PFSK-1 (cell line): ENCODE measurements around the gene ATP5F1E.

Experiments used
- FOXP2 ChIP-seq: optimal IDR thresholded peaks from 2 replicates; pipeline ENCODE3; 2011; ENCODE audit warnings: borderline replicate concordance, control low read depth, inconsistent platforms; ENCODE audit not compliant: insufficient read depth; ENCODE audit errors: extremely low read length, extremely low read depth
- POLR2AphosphoS5 ChIP-seq: IDR thresholded peaks from 2 replicates; pipeline ENCODE4 v1.6.1; 2012; ENCODE audit warnings: low read depth, mild to moderate bottlenecking, control low read depth, low read length, moderate library complexity
- REST ChIP-seq, 2 experiments: IDR thresholded peaks; 2 replicates each; pipeline versions ENCODE4 v1.6.1 to v1.8.0; 2011 to 2012; ENCODE audit warnings: low read depth in 2 of 2, low read length in 2 of 2, control low read depth in 1 of 2, inconsistent platforms in 1 of 2, mild to moderate bottlenecking in 1 of 2, moderate library complexity in 1 of 2; ENCODE audit not compliant: insufficient read depth in 1 of 2
- SIN3A ChIP-seq: IDR thresholded peaks from 2 replicates; pipeline ENCODE4 v1.6.1; 2012; ENCODE audit warnings: mild to moderate bottlenecking, low read length, moderate library complexity, borderline replicate concordance; ENCODE audit not compliant: insufficient read depth
- TAF1 ChIP-seq: IDR thresholded peaks from 2 replicates; pipeline ENCODE4 v1.6.1; 2012; ENCODE audit warnings: low read length, control low read depth, borderline replicate concordance; ENCODE audit not compliant: insufficient read depth

ATP5F1E gene

DNA sequence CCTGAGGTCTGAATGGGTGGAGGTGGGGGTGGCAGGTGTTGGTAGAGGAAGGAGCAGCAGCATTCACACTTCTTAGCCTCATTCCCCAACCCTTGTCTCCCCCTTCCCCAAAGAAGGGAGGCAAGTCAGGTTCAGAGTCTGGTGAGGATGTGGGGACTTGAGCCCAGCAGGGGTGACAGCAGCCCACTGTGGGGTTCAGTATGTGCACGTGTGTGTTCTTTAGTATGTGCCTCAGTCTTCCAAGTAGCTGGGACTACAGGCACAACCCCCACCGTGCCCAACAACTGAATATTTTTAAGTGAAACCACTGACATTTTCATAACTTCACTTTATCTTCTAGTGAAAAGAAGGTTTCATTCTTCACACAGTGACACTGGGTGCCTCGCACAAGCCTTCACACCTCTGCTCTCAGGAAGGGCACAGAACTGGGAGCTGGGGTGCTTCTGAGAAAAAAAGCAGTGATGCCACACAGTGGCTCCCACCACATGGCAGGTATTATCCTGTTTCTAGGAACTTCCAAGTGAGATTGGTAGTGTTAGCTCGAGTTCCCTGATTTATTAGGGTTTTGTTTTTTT is 43.9 kb upstream of the ATP5F1E start:
- TF ChIP-seq POLR2AphosphoS5 (no peak), TAF1 (no peak), FOXP2 (no peak), SIN3A (no peak), REST (IDR thresholded peaks at IDR 0.05; ENCODE audit: insufficient read depth in 1 of 2, low read depth in 2 of 2, low read length in 2 of 2) (no peak)

GRCh38 chr20:59074456-59074855 is 42.3 kb upstream of the ATP5F1E start:
- TF ChIP-seq TAF1 (no peak), REST (IDR thresholded peaks at IDR 0.05; ENCODE audit: insufficient read depth in 1 of 2, low read depth in 2 of 2, low read length in 2 of 2) (no peak), SIN3A (no peak), POLR2AphosphoS5 (no peak), FOXP2 (no peak)

- TF ChIP-seq POLR2AphosphoS5 (no peak), REST (IDR thresholded peaks at IDR 0.05; ENCODE audit: insufficient read depth in 1 of 2, low read depth in 2 of 2, low read length in 2 of 2) (no peak), FOXP2 (no peak), TAF1 (no peak), SIN3A (no peak)
These were observed 41.4 kb upstream of the ATP5F1E start for GRCh38 chr20:59073582-59073981.

DNA sequence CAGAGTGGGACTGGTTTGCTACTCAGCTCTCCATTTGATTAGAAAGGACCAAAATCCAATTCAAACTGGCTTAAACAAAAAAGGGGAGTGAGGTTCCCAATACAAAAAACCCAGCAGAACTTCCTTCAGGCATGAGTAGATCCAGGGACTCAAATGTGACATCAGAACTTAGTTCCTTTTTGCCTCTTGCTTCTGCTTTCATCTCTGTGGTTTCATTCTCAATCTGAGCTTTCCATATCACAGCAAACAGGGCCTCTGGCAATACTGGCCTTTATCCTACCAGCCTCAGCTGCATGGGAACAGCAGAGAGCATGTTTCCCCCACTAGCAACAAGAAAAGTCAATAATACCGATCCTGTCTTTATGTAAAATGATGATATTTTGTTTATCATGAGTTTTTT is 39.1 kb upstream of the ATP5F1E start:
- TF ChIP-seq FOXP2 (no peak), SIN3A (no peak), POLR2AphosphoS5 (no peak), TAF1 (no peak), REST (IDR thresholded peaks at IDR 0.05; ENCODE audit: insufficient read depth in 1 of 2, low read depth in 2 of 2, low read length in 2 of 2) (no peak)

- TF ChIP-seq TAF1 (no peak), REST (IDR thresholded peaks at IDR 0.05; ENCODE audit: insufficient read depth in 1 of 2, low read depth in 2 of 2, low read length in 2 of 2) (no peak), POLR2AphosphoS5 (no peak), SIN3A (no peak)
These were observed 36.9 kb upstream of the ATP5F1E start for GRCh38 chr20:59069026-59069425.
